ENCODE data around the gene INTS1.
"Not testable (repeated sequence)": the region's sequence is repeated elsewhere in the genome, so short reads cannot be mapped to it uniquely, and the experiment has no call there.

The INTS1 gene

GRCh38 chr7:1444214-1444924, 59.8 kb downstream of the INTS1 start:
- no peak for DNase-seq

- not testable (repeated sequence) for DNase-seq
Measured at GRCh38 chr7:1443587-1444200, 60.5 kb downstream of the INTS1 start.

- no peak for DNase-seq
Measured at GRCh38 chr7:1442355-1443124, 61.6 kb downstream of the INTS1 start.

GRCh38 chr7:1441615-1442354, 62.4 kb downstream of the INTS1 start:
- DNase-seq: no peak

- no peak for DNase-seq
Measured at GRCh38 chr7:1440620-1441019, 63.6 kb downstream of the INTS1 start.

GRCh38 chr7:1439373-1440363, 64.5 kb downstream of the INTS1 start:
- no peak for DNase-seq

- DNase-seq: no peak
Measured at GRCh38 chr7:1438821-1439220, 65.4 kb downstream of the INTS1 start.

GRCh38 chr7:1438208-1438607, 66.0 kb downstream of the INTS1 start:
- DNase-seq: no peak

- no peak for DNase-seq
Measured at GRCh38 chr7:1437155-1437880, 66.9 kb downstream of the INTS1 start.

- no peak for DNase-seq
Measured at GRCh38 chr7:1436608-1437007, 67.6 kb downstream of the INTS1 start.

- no peak for DNase-seq
Measured at GRCh38 chr7:1434891-1435670, 69.1 kb downstream of the INTS1 start.

GRCh38 chr7:1434165-1434718, 69.9 kb downstream of the INTS1 start:
- no peak for DNase-seq

- DNase-seq: no peak
Measured at GRCh38 chr7:1433128-1433920, 70.9 kb downstream of the INTS1 start.

- DNase-seq: peak; percentile 87
Measured at GRCh38 chr7:1432411-1433082, 71.6 kb downstream of the INTS1 start.

GRCh38 chr7:1431634-1432380, 72.4 kb downstream of the INTS1 start:
- DNase-seq: no peak

GRCh38 chr7:1431226-1431625, 73.0 kb downstream of the INTS1 start:
- no peak for DNase-seq

- no peak for DNase-seq
Measured at GRCh38 chr7:1430056-1430845, 73.9 kb downstream of the INTS1 start.
